ENCODE measurements around the gene SAMD4A.

The SAMD4A gene

DNA sequence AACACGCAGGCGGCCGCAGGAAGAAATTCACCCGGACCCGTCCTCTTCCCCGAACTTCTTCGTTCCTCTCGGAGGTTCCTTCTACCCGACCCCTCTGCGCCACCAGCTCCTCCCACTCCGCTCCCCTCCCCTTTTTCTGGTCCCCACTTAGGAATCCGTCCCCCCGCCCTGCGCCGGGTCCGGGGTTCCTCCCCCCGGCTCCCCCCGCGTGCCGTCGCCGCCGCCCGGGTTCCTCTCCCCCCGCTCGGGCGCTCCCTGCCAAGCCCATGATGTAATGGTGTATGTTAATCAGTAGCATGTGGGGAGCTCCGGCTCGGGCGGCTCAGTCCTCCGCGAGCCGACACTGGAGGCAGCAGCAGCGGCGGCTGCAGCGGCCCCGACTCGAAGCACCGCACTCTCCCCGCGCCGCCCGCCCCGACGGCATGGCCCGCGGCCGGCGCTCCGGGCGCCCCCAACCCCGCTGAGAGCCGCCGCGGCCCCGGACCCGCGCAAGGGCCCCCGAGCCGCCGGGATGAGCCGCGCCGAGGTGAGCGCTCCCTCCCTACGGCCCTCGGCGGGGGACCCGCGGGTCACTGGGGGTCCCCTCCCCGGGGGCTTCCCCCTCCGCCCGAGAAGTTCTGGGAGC lies 1.0 kb upstream of the SAMD4A start:
- ATAC-seq, result peak; percentile 76

DNA sequence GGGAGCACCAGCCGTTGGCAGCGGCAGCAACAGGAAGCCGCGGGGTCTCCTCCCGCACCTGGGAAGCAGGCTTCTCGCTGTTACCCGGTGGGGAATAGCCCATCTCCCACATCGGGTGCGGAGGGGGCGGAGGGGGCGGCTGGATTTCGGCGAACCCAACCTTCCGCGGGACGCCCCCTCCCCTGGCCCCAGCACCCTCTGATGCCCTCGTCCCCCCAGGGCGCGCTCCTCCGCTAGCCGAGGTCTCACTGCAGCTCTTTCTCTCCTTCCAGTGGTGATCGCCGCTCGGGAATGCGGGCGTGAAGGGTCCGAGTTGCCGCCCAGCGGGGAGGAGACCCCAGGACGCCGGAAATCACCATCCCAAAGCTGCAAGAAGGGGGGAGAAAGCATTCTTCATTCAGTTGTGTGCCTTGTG lies 303 bp downstream of the SAMD4A start:
- DNase-seq (no peak), ATAC-seq (no peak)

More for the DNA sequence above, 1.0 kb upstream of the SAMD4A start:
- DNase-seq, result peak; percentile 78

DNA sequence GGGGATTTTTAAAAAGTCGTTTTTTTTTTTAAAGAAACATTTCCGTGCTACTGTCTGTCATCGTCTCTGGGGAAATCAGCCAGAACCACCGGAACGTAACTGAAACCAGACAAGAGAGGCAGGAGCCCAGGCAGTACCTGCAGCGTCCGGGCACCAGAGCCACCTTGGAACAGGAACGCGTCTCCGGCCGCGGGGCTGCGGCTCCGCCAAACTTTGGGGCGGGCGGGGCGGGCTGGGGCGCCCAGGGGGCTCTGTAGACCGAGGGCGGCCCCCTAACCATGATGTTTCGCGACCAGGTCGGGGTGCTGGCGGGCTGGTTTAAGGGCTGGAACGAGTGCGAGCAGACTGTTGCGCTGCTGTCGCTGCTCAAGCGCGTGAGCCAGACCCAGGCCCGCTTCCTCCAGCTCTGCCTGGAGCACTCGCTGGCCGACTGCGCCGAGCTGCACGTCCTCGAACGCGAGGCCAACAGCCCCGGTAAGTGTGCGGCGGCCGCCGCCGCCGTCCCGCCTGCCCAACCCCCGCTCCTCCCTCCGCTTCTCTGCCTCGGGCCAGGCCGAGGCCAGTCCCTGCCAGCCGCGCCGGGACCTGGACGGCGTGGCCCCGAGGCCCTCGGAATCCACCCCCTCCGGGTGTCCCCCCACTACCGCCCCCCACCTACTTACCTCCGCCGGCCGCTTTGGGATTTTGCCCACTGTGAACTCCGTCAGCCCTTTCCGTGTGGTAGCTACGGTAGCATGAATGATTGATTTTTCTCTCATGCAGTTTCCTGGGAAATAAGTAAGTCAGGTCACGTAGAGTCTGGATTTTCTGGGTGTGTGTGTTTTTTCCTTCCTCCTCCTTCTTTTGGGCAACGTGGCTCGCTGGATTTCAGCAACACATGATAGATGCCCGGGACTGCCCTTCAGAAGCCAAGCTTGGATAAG lies 972 bp downstream of the SAMD4A start:
- ATAC-seq (peak; percentile 11), DNase-seq (peak; percentile 54)

DNA sequence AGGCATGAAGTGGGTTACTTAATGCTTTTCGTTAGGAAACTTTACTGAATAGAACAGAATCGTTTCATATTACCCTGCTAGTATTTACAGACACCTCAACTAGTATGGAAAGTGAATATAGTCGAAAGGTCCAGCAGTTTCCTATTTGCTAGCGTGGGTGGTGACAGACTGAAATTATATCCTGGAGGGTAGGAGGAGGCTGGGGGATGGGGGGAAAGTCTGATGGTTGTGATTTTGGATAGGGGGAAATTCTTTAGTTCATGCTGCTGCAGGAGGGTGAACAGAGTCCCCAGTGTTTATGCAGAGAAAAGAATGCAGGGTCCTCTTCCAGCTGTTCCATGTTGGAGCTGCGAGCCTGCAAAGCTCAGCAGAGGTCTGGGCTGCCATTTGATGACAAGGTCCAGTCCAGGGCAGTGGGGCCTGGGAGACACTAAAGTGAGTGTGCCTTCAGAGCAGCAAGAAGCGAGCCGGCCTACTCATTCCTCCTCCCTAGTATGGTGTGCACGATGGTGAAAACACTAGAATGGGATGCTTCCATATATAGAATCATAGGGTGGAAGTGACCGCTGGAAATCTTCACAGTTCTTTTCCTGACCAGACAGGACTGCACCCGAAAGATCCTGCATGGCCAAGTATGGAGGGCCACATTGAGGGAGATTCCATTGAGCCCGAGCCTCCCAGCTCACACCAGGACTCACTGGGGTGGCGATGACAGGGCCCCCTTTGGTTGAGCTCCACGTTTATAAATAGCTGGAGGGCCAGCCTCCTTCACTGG lies 2.1 kb downstream of the SAMD4A start:
- no peak for ATAC-seq
- no peak for DNase-seq

DNA sequence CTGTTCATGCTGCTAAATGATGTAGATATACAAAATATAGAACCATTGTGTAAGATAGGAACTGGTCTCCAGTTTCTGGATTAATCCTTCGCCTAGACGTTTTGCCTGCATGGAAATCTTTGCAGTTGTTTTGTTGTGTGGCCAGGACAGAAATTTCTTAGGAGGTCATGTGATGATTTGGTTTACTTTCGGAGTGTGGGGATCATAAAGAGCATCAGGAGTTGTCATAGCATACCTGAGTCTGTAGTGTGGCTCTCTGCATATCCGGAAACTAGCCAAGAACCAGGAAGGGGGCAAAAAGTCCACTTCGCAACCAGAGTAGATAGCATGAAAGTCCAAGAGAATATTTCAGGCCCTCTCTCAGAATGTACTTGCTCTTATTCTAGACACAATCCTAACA lies 3.1 kb downstream of the SAMD4A start:
- DNase-seq (no peak), ATAC-seq (no peak)

DNA sequence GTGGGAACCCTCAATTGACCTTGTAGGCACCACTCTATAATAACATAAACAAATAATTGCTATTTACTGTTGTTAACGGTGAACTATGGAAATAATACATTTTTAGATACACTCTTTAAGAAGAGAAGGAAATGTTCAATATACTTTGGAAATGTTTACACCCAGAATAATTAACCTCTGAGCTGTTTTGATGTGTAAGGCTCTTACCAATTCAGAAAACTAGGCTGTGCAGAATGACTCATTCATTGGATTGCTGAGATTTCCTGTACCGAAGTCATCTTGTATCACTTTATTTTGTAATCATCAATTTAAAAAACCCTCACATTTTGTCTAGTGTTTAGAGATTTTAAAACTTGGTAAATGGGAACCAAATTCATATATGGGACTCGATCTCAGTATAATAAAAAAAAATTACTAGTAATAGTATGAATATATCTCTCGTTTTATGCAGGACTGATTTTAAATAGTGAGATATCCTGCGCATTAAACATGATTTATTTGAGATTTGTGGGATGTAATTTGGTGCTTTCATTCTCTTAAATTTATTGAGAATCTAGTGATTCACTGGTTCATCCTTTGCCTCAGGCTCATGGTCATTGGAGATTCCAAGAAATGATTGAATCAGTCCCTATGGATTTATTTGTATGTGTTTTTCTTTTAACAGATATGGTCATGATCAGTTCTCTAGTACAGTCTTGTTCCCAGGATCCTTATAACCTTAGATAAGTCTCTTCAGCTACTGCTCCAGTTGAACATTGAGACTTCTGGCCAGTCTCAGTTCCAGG lies 3.9 kb downstream of the SAMD4A start:
- no peak for DNase-seq

DNA sequence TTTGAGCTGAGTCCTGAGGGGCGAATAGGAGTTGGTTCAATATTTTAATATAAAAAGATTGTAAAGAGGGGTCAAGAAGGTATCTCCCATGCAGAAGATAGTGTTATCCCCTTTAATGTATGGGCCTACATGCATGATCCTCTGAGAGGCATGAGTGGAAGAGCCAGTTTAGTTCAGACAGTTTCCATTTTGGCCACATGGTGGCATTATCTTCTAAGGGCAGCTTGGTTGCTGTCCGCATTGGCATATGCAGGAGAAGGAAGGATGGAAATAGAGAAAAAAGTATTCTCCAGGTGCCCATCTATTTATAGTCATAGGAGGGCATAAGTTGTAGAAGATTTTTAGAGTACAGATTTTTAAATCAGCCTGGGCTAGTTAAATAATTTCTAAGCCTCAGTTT lies 5.4 kb downstream of the SAMD4A start:
- ATAC-seq, result no peak
- DNase-seq, result peak; percentile 29

More for the DNA sequence above, 3.9 kb downstream of the SAMD4A start:
- ATAC-seq, result no peak

DNA sequence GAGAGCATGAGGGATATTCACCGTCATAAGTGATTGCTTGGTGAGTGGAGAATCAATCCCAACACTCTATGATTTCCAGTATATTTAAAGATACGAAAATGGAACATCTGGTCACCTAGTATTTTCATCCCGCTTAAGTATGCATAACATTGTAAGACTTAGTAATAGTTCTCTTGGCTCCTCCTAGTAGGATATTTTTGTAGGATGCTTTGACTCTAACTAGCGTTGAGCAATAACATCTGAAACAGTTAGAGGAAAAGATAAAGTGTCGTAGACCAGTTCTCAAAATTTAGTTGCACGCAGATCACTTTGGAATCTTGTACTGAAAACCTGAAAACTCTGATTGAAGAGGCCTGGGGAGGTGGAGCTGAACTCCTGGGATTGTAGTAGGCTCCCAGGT lies 7.6 kb downstream of the SAMD4A start:
- ATAC-seq (no peak), DNase-seq (no peak)

DNA sequence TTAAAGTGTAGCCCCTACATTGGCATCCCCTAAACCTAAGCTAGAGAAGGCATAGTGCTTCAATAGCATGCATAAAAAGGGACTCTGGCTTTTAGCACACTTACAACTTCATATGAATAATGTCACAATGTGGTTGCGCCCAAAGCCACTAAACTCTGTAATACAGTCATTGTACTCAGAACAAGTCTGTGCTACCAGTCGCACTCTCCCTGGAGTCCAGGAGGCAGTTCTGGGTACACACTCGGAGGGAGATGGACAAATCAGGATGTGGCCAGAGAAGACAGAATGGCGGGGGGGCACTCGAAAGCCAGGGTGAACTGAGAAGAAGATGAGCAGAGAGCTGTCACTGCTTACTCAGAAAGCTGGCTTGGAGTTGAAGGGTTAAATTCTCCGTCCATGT lies 10.6 kb downstream of the SAMD4A start:
- ATAC-seq (peak; percentile 14), DNase-seq (no peak)

DNA sequence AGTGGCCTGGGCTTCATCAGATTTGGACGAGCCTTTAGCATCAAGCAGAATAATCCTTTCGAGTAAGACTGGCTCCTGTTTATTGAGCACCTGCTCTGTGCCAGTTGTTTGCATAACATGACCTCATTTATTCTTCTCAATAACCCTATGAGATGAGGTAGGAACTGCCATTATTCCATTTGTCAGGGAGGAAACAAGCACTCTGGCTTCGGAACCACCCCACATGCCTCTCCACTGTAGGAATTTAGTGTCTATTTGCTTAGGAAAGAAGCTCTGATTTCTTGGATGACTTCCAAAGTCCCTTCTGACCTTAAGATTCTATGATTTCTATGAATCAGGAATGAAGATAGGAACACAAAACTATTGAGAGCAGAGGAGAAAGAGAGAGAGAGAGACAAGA lies 11.0 kb downstream of the SAMD4A start:
- DNase-seq, result no peak
- ATAC-seq, result no peak

DNA sequence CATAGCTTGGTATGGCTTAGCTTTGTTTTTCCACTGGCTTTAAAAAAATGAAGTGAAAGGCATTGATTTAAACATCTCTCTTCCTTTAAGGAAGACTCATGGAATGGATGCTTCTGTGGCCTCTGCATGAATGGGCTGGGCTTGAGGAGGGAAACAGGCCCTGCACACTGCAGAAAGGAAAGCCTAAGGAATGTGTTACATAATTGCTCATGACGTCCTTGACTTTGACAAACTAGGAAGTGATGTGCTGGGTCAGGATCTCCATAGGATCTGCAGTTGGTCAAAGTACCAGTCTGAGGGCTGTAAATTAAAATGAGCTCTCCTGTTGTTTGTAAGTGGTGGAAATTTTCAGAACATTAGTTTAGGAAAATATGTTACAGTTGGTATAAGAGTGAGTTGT lies 12.7 kb downstream of the SAMD4A start:
- DNase-seq (no peak), ATAC-seq (no peak)

DNA sequence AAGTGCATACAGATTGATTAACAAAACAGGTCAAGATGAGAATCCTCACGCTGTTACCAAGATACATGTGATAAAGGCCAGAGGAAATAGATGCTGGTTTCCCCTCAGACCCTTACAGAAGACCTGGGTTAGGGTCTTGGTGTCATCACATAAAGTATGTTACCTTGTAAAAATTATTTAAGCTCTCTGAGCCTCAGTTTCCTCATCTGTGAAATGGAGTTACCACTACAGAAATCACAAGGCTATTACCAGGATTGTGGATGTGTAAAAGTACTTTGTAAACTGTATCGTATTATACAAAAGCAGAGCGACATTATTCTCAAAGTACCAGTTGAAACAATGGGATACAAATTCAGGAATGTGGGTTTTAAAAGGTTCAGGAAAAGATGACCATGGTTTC lies 14.0 kb downstream of the SAMD4A start:
- no peak for ATAC-seq

DNA sequence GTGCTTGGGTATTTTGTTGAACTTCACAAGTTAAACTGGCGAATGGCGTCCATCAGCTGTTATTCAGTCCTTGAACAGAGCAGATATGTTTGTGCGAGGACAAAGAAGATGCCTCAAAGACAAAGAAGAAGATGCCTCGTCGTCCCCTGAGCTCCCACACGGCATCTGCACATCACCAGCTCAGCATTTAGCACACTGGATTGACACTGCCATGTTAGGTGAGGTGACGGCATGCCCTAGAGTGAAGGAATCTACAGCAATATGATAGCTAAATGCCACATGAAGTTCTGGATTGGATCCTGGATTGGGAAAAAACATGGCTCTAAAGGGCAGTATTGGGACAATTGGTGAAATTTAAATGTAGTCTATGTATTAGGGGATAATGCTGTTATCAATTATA lies 15.4 kb downstream of the SAMD4A start:
- ATAC-seq, result no peak
- no peak for DNase-seq

More for the DNA sequence above, 14.0 kb downstream of the SAMD4A start:
- DNase-seq, result no peak

DNA sequence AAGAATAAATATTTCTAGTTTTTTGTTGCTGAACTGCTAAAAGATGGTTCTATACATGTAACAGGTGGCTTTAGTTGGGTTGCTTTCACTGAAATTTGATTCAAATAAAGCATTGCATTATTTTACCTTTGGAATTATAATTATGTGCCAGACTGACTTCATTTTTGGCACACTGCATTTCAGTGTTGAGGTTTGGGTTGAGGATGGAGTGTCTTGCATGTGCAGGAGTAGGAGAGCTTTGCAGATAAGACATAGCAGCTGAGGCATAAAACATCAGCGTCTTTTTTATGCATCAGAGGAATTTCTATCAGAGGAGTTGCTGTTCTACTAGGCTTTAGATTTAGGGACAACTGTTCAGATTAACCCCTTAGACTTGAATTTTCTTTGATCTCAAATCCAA lies 17.2 kb downstream of the SAMD4A start:
- DNase-seq (no peak), ATAC-seq (no peak)

DNA sequence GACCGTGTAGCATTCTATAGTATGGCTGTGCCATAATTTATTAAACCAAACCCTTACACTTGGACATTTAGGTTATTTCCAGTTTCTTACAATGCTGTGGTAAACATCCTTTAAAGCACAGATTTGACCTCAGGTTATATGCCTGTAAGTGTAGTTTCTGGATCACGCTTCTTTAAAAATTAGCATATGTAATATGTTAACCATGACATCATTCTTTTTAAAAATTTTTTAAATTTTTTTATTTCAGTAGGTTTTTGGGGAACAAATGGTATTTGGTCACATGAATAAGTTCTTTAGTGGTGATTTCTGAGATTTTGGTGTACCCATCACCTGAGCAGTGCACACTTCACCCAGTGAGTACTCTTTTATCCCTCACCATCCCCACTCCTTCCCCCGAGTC lies 18.3 kb downstream of the SAMD4A start:
- DNase-seq (no peak), ATAC-seq (no peak)

DNA sequence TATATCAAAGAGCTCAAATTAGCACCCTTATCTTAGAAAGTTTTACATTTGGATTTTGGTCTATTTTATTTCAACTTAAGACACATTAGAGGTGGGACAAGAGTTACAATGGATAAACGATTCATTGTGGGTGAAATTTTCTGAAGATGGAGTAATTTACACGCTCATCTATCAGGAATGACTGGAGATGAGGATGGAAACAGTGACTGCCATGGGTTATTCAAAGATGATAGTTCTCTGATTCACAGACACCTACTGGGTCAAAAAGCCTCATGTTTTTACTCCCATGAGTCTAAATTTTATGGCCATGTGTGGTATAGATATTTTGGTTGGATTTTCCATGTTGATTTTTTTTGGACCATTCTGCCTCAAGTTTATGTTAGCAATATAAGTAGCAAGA lies 22.1 kb downstream of the SAMD4A start:
- DNase-seq (no peak), ATAC-seq (peak; percentile 59)

DNA sequence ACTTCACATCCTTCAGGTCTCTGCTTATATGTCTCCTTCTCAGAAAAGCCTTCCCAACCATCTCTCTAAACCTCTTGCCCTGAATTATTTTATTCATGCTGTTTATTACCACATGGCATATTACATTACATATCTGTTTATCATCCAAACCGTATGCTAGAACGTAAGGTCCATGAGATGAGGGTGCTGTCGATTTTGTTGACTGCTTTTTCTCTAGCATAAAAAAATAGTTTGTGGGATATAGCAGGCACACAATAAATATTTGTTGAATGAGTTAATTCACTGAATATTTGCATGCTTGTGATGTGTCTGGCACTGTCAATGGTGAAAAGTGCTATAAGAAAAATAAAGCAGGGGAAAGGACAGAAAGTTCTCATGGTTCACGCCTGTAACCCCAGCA lies 22.9 kb downstream of the SAMD4A start:
- DNase-seq (no peak), ATAC-seq (no peak)

DNA sequence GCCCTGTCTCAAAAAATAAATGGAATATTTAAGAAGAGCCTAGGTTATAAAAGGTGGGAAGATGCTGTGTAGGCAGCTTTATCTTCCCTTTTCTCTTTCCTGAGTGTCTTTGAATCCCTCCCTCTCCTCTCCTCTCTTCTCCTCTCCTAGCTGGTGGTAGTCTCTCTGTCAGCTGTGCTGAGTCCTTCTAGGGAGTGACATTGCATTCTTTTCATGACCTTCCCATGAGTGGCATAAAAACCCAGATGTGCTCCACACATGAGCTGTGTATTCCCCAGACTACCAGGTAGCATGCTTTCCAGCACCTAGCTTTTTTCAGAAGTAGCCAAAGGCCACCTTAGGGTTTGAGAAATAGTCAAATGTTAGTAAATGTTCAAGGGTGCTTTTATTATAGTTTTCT lies 23.6 kb downstream of the SAMD4A start:
- ATAC-seq (no peak), DNase-seq (no peak)

DNA sequence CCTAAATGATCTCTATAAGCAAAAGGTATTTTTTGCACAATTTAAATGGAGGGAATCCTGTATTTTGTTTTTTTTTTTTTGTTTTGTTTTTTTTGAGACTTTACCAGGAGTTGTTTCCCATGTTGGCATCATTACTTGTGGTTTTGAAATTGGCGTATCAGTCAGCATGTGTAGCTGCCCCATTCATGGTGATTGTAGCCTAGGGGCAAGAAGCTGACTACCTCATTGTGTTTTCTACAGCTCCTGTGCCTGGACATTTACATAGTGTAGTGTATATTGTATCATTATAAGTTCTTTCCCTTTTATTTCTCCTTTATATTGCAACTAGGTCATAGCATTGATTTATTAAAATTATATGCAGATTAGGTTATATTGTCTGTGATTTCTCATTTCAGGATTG lies 24.5 kb downstream of the SAMD4A start:
- ATAC-seq, result no peak

DNA sequence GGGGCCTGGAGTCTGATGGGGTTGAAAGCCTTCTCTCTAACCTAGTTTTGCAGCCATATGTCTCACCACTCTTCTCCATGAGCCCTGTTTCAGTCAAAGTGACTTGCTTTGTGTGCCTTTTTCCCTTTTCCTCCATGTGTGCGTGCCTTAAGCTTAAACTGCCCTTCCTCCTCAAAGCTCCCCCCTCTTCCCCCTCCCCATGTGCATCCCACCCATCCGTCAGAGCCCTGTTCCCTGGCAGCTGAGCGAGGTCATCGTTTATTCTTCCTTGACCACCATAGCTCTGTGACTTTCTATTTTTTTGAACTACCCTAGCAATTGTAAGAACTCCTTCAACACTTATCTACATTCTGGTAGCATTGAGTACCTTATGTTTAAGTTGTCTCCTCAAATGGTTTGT lies 24.9 kb downstream of the SAMD4A start:
- no peak for DNase-seq
- ATAC-seq, result no peak

More for the DNA sequence above, 24.5 kb downstream of the SAMD4A start:
- no peak for DNase-seq

DNA sequence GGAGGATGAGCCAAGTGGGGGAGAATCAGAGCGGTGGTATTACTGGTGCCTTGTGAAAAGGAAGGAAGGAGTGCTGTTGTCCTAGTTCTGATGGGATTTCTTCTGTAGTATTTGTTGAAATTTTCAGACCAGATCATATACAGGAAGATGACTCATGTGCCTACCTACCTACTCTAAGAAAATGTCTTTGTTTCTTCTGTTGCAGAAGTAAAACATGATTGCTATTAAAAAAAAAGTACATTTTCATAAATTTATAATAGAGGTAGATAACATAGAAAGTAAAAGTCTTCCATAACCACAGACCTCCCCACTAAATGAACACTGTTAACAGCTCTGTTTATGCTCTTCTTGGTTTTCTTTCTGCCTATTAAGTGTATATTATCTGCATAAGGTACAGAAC lies 26.9 kb downstream of the SAMD4A start:
- DNase-seq (no peak), ATAC-seq (no peak)

DNA sequence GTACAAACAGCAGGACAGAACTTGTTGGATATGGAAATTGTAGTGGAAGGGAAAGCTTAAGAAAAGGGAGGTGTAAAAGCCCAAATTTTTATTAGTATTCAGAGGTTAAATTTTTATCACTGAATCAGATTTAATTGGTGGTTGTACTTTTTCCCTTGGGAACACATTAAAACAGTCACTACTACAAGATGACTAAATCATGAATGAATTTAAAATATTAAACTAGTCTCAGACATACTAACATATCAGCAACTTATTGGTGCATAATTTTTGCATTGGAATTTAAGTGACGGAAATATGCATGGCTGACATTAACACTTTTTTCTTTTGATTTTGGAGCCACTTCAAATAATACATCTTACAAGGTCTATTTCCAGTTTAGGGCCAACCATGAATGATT lies 27.6 kb downstream of the SAMD4A start:
- ATAC-seq, result no peak
- no peak for DNase-seq

Measured in stimulated activated naive CD8-positive, alpha-beta T cell treated with anti-CD3 and anti-CD28 coated beads, Interleukin-15, Interleukin-2, amounts not matched to agents 100 U/mL and 50 U/mL, for 24 hours (primary cell).